ENCODE measurements around the gene LIMCH1. TPM values are rescaled to one million over a fixed set of nuclear protein-coding genes. Genes with fewer than 3 reads are reported as not detected.

LIMCH1 gene
- polyA plus RNA-seq, 1 of the 3 experiments (the other 2 are of a cell fraction): 1.2 TPM

DNA sequence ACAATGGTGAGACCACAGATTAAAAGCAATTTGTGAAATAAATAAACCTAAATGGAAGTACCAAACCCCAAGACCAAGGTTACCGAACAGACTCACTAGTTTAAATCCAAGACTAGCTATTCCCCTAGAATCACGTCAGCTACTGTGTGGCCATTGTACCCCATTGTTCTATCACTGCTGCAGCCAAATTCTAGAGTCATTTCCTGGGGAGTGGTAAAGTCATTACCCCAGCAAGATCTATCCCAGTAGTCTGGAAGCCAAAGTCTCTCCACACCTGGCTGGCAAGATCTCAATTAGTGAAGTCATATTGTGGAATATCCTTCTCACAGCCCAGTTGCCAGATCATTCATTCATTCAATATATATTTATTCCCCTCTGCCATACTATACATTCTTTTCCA is 143.1 kb downstream of the LIMCH1 start:
- DNase-seq: no peak
- Histone ChIP-seq H3K27me3 (ENCODE audit: insufficient read depth) (no peaks in the 10 kb centered on the region), H2AFZ (ENCODE audit: low read depth) (no peak overlapping the region), H3F3A (replicated peaks; ENCODE audit: insufficient read depth) (no peaks in the 10 kb centered on the region), H3K4me1 (ENCODE audit: control insufficient read depth in 1 of 2, insufficient read depth in 2 of 2, low read depth in 1 of 2, low read length in 1 of 2) (no peaks in the 10 kb centered on the region), H3K27ac (ENCODE audit: low read depth in 2 of 2, low read length in 1 of 2) (no peak overlapping the region), H4K20me1 (ENCODE audit: insufficient read depth) (no peaks in the 10 kb centered on the region), H3K9me2 (no peaks in the 10 kb centered on the region), H3K9me3 (no peaks in the 10 kb centered on the region), H3K4me3 (ENCODE audit: low read depth in 2 of 2, low read length in 1 of 2) (no peak overlapping the region), H3K4me2 (no peak overlapping the region), H3K79me2 (ENCODE audit: insufficient read depth) (no peaks in the 10 kb centered on the region), H3K36me3 (replicated peaks in 1 of 2; ENCODE audit: control insufficient read depth in 1 of 2, insufficient read depth in 2 of 2, low read length in 1 of 2) (peaks cover 0 to 5% of the 10 kb centered on the region in 2 experiments), H3K9ac (no peak overlapping the region)
- ChIA-PET CTCF (no interaction called here), POLR2A (no interaction called here)
- 64% methylated on average over 2 of the region's 2 CpGs for WGBS (ENCODE audit: low lambda C conversion rate)
- TF ChIP-seq SIN3A (IDR thresholded peaks at IDR 0.05; ENCODE audit: borderline replicate concordance, low read depth, low read length) (no peak), GATA2 (CRISPR knock-in tag; IDR thresholded peaks at IDR 0.05) (no peak), TCF12 (IDR thresholded peaks at IDR 0.05) (no peak), NRF1 (IDR thresholded peaks at IDR 0.05; ENCODE audit: low read depth, low read length) (no peak), FOXJ3 (CRISPR knock-in tag; IDR thresholded peaks at IDR 0.05) (no peak), YY1 (IDR thresholded peaks at IDR 0.05; ENCODE audit: low read depth) (no peak), NFIC (IDR thresholded peaks at IDR 0.05; ENCODE audit: borderline replicate concordance) (no peak), FOSL2 (IDR thresholded peaks at IDR 0.05; ENCODE audit: borderline replicate concordance, low read depth) (no peak), JUND (IDR thresholded peaks at IDR 0.05) (no peak), TAF1 (IDR thresholded peaks at IDR 0.05; ENCODE audit: borderline replicate concordance, low read depth, low read length) (no peak), MXI1 (IDR thresholded peaks at IDR 0.05; ENCODE audit: low read depth, low read length) (no peak), ELF1 (IDR thresholded peaks at IDR 0.05) (no peak), CHD2 (IDR thresholded peaks at IDR 0.05; ENCODE audit: low read length, partially characterized antibody) (no peak), TEAD4 (IDR thresholded peaks at IDR 0.05; ENCODE audit: borderline replicate concordance, insufficient read depth) (no peak), POLR2AphosphoS5 (IDR thresholded peaks at IDR 0.05; ENCODE audit: low read depth, low read length) (no peak), MEF2A (IDR thresholded peaks at IDR 0.05; ENCODE audit: borderline replicate concordance, low read depth) (no peak), SMC3 (IDR thresholded peaks at IDR 0.05; ENCODE audit: low read depth, low read length) (no peak), EZH2phosphoT487 (IDR thresholded peaks at IDR 0.05; ENCODE audit: borderline replicate concordance, low read depth) (no peak)
- TF ChIP-seq, protein P1, sequence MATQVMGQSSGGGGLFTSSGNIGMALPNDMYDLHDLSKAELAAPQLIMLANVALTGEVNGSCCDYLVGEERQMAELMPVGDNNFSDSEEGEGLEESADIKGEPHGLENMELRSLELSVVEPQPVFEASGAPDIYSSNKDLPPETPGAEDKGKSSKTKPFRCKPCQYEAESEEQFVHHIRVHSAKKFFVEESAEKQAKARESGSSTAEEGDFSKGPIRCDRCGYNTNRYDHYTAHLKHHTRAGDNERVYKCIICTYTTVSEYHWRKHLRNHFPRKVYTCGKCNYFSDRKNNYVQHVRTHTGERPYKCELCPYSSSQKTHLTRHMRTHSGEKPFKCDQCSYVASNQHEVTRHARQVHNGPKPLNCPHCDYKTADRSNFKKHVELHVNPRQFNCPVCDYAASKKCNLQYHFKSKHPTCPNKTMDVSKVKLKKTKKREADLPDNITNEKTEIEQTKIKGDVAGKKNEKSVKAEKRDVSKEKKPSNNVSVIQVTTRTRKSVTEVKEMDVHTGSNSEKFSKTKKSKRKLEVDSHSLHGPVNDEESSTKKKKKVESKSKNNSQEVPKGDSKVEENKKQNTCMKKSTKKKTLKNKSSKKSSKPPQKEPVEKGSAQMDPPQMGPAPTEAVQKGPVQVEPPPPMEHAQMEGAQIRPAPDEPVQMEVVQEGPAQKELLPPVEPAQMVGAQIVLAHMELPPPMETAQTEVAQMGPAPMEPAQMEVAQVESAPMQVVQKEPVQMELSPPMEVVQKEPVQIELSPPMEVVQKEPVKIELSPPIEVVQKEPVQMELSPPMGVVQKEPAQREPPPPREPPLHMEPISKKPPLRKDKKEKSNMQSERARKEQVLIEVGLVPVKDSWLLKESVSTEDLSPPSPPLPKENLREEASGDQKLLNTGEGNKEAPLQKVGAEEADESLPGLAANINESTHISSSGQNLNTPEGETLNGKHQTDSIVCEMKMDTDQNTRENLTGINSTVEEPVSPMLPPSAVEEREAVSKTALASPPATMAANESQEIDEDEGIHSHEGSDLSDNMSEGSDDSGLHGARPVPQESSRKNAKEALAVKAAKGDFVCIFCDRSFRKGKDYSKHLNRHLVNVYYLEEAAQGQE (IDR thresholded peaks at IDR 0.05; ENCODE audit: low read depth, low read length): no peak
